Measurements from ENCODE around the gene SFMBT1. TPM values are rescaled to one million over a fixed set of nuclear protein-coding genes. Genes with fewer than 3 reads are reported as not detected.

Gene SFMBT1
- total and polyA plus RNA-seq, 2 of the 8 experiments (the other 6 are each of a cell fraction or from before 2014, with no cell fraction given): 8.1 to 16.8 TPM

DNA sequence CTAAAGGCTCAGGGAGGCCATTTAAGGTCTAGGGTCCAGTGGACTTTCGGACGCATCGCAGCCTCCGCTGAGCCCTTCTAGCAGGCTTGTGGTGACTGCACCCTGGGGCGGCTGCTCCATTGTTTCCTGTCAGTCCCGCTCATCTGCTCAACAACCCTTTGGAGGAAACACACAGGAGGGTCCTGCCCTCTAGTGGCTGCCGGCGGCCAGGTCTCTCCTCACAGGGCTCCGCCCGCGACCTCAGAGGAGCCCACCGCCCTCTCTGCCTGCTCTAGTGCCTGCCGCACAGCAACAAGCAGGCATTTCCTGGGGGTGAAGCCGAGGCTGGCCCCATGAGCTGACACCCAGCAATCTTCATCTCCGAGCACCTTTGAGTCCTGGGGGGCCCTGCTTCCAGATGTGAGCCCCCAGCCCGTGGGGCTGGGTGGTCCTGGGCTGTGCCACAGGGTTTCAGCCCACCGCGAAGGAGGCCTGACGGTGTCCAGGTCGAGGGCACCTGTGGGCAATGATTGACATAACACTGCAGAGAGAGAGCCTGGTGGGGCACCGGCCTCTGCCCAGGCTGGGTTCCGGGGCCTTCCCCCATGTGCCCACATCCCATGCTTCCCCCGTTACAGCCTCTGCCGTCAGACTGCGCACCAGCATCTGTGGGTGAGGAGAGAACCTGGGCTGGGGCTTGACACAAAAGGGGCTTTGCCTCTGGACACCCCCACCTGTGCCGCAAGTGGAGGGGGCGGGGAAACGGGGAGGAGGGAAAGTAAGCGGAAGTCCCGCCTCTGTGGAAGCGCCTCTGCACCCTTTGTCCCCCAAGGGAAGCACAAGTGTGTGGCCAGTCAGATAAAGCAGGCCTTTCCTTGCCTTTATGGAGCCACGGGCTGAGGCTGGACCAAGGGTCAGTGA lies 27.0 kb upstream of the SFMBT1 start (continued):
- TF ChIP-seq SIN3A (conservative IDR thresholded peaks at IDR 0.05 in 1 of 2, IDR thresholded peaks at IDR 0.05 in 1 of 2; ENCODE audit: low read depth in 1 of 2, low read length in 2 of 2): peak; percentile 45 to 75; a peak in 2 of 4 replicates
- peak; percentile 93 to 94 for TF ChIP-seq RAD21 (IDR thresholded peaks at IDR 0.05 in 1 of 2, conservative IDR thresholded peaks at IDR 0.05 in 1 of 2; ENCODE audit: low read depth in 2 of 2, low read length in 2 of 2)
- TF ChIP-seq, protein P1, sequence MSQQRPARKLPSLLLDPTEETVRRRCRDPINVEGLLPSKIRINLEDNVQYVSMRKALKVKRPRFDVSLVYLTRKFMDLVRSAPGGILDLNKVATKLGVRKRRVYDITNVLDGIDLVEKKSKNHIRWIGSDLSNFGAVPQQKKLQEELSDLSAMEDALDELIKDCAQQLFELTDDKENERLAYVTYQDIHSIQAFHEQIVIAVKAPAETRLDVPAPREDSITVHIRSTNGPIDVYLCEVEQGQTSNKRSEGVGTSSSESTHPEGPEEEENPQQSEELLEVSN (IDR thresholded peaks at IDR 0.05): 0 out of 2 replicates have a peak, but pooled peaks have one; percentile 41
- TF ChIP-seq, protein P2, sequence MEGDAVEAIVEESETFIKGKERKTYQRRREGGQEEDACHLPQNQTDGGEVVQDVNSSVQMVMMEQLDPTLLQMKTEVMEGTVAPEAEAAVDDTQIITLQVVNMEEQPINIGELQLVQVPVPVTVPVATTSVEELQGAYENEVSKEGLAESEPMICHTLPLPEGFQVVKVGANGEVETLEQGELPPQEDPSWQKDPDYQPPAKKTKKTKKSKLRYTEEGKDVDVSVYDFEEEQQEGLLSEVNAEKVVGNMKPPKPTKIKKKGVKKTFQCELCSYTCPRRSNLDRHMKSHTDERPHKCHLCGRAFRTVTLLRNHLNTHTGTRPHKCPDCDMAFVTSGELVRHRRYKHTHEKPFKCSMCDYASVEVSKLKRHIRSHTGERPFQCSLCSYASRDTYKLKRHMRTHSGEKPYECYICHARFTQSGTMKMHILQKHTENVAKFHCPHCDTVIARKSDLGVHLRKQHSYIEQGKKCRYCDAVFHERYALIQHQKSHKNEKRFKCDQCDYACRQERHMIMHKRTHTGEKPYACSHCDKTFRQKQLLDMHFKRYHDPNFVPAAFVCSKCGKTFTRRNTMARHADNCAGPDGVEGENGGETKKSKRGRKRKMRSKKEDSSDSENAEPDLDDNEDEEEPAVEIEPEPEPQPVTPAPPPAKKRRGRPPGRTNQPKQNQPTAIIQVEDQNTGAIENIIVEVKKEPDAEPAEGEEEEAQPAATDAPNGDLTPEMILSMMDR (IDR thresholded peaks at IDR 0.05; ENCODE audit: control extremely low read depth in 1 of 3, insufficient read depth in 1 of 3, low read depth in 1 of 3, low read length in 3 of 3): peak in 2 of 3 experiments; percentile 90 to 99; a peak in 3 of 4 replicates
- TF ChIP-seq KDM1A (IDR thresholded peaks at IDR 0.05; ENCODE audit: borderline replicate concordance, low read length): no peak
- TF ChIP-seq CEBPB (IDR thresholded peaks at IDR 0.05; ENCODE audit: low read depth, low read length): 0 out of 2 replicates have a peak, but pooled peaks have one; percentile 1
- TF ChIP-seq EZH2 (IDR thresholded peaks at IDR 0.05; ENCODE audit: low read depth, low read length, severe bottlenecking): peak; percentile 6
- TF ChIP-seq PHF8 (conservative IDR thresholded peaks at IDR 0.05; ENCODE audit: low read depth, low read length): peak; percentile 9; the same call in 1 of the 2 replicates
- peak; percentile 24 for TF ChIP-seq NANOG (IDR thresholded peaks at IDR 0.05; ENCODE audit: insufficient read depth, low read depth, low read length, poor library complexity, severe bottlenecking)
- peak; percentile 13; the same call in 1 of the 2 replicates for TF ChIP-seq TBP (IDR thresholded peaks at IDR 0.05; ENCODE audit: low read depth, low read length)
- TF ChIP-seq, protein P3, sequence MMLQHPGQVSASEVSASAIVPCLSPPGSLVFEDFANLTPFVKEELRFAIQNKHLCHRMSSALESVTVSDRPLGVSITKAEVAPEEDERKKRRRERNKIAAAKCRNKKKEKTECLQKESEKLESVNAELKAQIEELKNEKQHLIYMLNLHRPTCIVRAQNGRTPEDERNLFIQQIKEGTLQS (IDR thresholded peaks at IDR 0.05; ENCODE audit: insufficient read depth, low read depth, low read length): no peak
